Panc1 (cell line): ENCODE measurements around the gene ALG14. TPM values are rescaled to one million over a fixed set of nuclear protein-coding genes. Genes with fewer than 3 reads are reported as not detected.

ENCODE experiments used
- ATAC-seq: fragments of 200-7000 bp; cut with Tn5 transposase; 2 replicates; pipeline ENCODE4 v1.9.1; 2020; ENCODE audit warnings: mild to moderate bottlenecking, moderate library complexity
- BruUV-seq: library from RNA; stranded (reverse); fragments of 400-500 nt; replicated peaks from 2 replicates; lab custom pipeline; 2021; lab: Mats Ljungman, UMichigan
- CTCF ChIA-PET: fragments of 300-600 bp; sonication (Branson Sonifier 250); formaldehyde crosslinking; loops from one replicate; lab custom pipeline; 2022; ENCODE audit warnings: antibody characterized with exemption; lab: Charles Lee
- POLR2A ChIA-PET: fragments of 300-600 bp; sonication (Branson Sonifier 250); formaldehyde crosslinking; loops from one replicate; lab custom pipeline; 2022; ENCODE audit warnings: antibody characterized with exemption; lab: Charles Lee
- DNase-seq: peaks from one replicate; pipeline ENCODE4 v3.0.0-alpha.2; 2010; ENCODE audit warnings: low read depth, low spot score
- H3K27ac ChIP-seq: 2 replicates; pipeline ENCODE4 v1.5.1; 2011; ENCODE audit warnings: mild to moderate bottlenecking, low read length, inconsistent platforms
- H3K27me3 ChIP-seq: fragments of 200-500 bp; sonication (Bioruptor generic); 2 replicates; pipeline ENCODE4 v1.6.0; 2014; ENCODE audit warnings: low read length, inconsistent platforms; ENCODE audit not compliant: control insufficient read depth, insufficient read depth
- H3K36me3 ChIP-seq: fragments of 200-500 bp; sonication (Bioruptor generic); 2 replicates; pipeline ENCODE4 v1.5.1; 2014; ENCODE audit warnings: inconsistent platforms, mild to moderate bottlenecking, low read length, moderate library complexity; ENCODE audit not compliant: control insufficient read depth, insufficient read depth
- H3K4me1 ChIP-seq: 2 replicates; pipeline ENCODE4 v1.5.1; 2011; ENCODE audit warnings: inconsistent platforms, mild to moderate bottlenecking, low read length, moderate library complexity; ENCODE audit not compliant: control insufficient read depth, insufficient read depth
- H3K4me3 ChIP-seq, 2 experiments: 2 replicates each; pipeline ENCODE4 v1.5.1; 2011 to 2012; ENCODE audit warnings: low read depth in 2 of 2, low read length in 2 of 2, mild to moderate bottlenecking in 2 of 2, inconsistent platforms in 1 of 2, moderate library complexity in 1 of 2
- H3K9me3 ChIP-seq: fragments of 200-500 bp; sonication (Bioruptor generic); 2 replicates; pipeline ENCODE4 v1.5.1; 2014; ENCODE audit warnings: low read depth, mild to moderate bottlenecking, inconsistent platforms, low read length, moderate library complexity; ENCODE audit not compliant: control insufficient read depth, insufficient read depth
- POLR2AphosphoS5 ChIP-seq: IDR thresholded peaks from 2 replicates; pipeline ENCODE4 v1.6.1; 2012; ENCODE audit warnings: mild to moderate bottlenecking, low read depth, low read length, moderate library complexity
- SIN3A ChIP-seq: IDR thresholded peaks from 2 replicates; pipeline ENCODE4 v1.6.1; 2012; ENCODE audit warnings: low read depth, mild to moderate bottlenecking, low read length, moderate library complexity, borderline replicate concordance; ENCODE audit not compliant: insufficient read depth
- TCF7L2 ChIP-seq: IDR thresholded peaks from 2 replicates; pipeline ENCODE4 v1.6.1; 2011; ENCODE audit warnings: mild to moderate bottlenecking, low read depth, low read length, inconsistent platforms
- in situ Hi-C: cut with HindIII; loops from 2 replicates; pipeline ENCODE4 v1.10.0; 2016; ENCODE audit warnings: low sequenced_read_pairs, low pct_unique_long_range_greater_than_20kb
- intact Hi-C: fragments of 100-400 bp; cut with micrococcal nuclease; formaldehyde crosslinking; loops from one replicate; pipeline ENCODE4 v1.10.0; 2022; ENCODE audit not compliant: unreplicated experiment
- total RNA-seq: library from RNA; stranded (reverse); gene quantifications from one replicate; pipeline ENCODE4 v1.2.1, GENCODE V29; 2021; ENCODE audit not compliant: unreplicated experiment
- TF ChIP-seq, protein P1 (sequence below): fragments of 450-650 bp; IDR thresholded peaks from 2 replicates; pipeline ENCODE4 v1.5.1; 2017; ENCODE audit warnings: mild to moderate bottlenecking
- TF ChIP-seq, protein P2 (sequence below), 2 experiments: IDR thresholded peaks; 2 replicates each; pipeline ENCODE4 v1.6.1; 2011 to 2012; ENCODE audit warnings: low read depth in 2 of 2, control low read depth in 1 of 2, low read length in 1 of 2, mild to moderate bottlenecking in 1 of 2, moderate library complexity in 1 of 2; ENCODE audit not compliant: insufficient read depth in 1 of 2

The ALG14 gene
- total RNA-seq, 1 experiment from 2014 or later: 4.1 TPM

DNA sequence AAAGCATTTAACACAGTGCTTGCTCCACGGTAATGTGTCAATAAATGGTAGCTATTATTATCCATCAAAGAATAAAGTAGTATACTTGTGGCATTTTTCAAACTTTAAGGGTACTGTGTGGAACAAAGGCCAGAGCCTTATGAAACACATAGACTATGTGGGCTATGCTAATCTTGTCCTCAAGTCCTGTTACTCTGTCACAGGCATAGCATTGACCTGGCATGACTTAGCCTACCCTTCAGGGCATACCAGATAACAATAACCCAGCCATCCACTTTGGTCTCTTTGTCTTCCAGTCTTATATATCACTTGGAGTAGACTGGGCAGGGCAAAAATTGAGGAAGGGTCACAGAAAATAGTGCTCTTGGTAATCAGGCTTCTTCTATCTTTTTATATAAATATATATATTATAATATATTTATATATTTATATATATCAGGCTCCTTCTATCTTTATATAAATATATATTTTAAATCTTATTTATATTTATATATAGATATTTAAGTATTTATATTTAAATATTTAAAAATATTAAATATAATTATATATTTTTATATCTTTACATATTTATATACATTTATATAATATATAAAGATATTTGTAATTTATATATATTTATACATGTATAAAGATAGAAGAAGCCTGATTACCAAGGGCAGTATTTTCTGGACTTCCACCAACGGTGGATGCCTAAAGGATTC, 79.7 kb downstream of the ALG14 start:
- ChIA-PET CTCF (interaction anchor here (0.6 kb wide), 1 partner anchor 241 kb away, joined by 5 read pairs; the partner anchor contains the start of gene RWDD3), POLR2A (no interaction called here)
- no peaks in the 10 kb centered on the region for H3K27me3 ChIP-seq
- ATAC-seq (no peak), DNase-seq (no peak)
- H3K9me3 ChIP-seq: no peaks in the 10 kb centered on the region
- H3K27ac ChIP-seq: no peak overlapping the region
- in situ Hi-C loops: no loop called here
- H3K4me3 ChIP-seq: no peak overlapping the region
- intact Hi-C loops: no loop called here
- peaks cover 2% of the 10 kb centered on the region; the same call in 1 of the 2 replicates for H3K4me1 ChIP-seq
- BruUV-seq: no TSS peak
- TF ChIP-seq, protein P1, sequence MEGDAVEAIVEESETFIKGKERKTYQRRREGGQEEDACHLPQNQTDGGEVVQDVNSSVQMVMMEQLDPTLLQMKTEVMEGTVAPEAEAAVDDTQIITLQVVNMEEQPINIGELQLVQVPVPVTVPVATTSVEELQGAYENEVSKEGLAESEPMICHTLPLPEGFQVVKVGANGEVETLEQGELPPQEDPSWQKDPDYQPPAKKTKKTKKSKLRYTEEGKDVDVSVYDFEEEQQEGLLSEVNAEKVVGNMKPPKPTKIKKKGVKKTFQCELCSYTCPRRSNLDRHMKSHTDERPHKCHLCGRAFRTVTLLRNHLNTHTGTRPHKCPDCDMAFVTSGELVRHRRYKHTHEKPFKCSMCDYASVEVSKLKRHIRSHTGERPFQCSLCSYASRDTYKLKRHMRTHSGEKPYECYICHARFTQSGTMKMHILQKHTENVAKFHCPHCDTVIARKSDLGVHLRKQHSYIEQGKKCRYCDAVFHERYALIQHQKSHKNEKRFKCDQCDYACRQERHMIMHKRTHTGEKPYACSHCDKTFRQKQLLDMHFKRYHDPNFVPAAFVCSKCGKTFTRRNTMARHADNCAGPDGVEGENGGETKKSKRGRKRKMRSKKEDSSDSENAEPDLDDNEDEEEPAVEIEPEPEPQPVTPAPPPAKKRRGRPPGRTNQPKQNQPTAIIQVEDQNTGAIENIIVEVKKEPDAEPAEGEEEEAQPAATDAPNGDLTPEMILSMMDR: no peak
- TF ChIP-seq SIN3A: no peak
- TF ChIP-seq, protein P2, sequence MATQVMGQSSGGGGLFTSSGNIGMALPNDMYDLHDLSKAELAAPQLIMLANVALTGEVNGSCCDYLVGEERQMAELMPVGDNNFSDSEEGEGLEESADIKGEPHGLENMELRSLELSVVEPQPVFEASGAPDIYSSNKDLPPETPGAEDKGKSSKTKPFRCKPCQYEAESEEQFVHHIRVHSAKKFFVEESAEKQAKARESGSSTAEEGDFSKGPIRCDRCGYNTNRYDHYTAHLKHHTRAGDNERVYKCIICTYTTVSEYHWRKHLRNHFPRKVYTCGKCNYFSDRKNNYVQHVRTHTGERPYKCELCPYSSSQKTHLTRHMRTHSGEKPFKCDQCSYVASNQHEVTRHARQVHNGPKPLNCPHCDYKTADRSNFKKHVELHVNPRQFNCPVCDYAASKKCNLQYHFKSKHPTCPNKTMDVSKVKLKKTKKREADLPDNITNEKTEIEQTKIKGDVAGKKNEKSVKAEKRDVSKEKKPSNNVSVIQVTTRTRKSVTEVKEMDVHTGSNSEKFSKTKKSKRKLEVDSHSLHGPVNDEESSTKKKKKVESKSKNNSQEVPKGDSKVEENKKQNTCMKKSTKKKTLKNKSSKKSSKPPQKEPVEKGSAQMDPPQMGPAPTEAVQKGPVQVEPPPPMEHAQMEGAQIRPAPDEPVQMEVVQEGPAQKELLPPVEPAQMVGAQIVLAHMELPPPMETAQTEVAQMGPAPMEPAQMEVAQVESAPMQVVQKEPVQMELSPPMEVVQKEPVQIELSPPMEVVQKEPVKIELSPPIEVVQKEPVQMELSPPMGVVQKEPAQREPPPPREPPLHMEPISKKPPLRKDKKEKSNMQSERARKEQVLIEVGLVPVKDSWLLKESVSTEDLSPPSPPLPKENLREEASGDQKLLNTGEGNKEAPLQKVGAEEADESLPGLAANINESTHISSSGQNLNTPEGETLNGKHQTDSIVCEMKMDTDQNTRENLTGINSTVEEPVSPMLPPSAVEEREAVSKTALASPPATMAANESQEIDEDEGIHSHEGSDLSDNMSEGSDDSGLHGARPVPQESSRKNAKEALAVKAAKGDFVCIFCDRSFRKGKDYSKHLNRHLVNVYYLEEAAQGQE (IDR thresholded peaks at IDR 0.05; ENCODE audit: insufficient read depth in 1 of 2, low read depth in 2 of 2, low read length in 1 of 2): no peak
- no peak for TF ChIP-seq TCF7L2
- no peak for TF ChIP-seq POLR2AphosphoS5
- H3K36me3 ChIP-seq: no peaks in the 10 kb centered on the region

DNA sequence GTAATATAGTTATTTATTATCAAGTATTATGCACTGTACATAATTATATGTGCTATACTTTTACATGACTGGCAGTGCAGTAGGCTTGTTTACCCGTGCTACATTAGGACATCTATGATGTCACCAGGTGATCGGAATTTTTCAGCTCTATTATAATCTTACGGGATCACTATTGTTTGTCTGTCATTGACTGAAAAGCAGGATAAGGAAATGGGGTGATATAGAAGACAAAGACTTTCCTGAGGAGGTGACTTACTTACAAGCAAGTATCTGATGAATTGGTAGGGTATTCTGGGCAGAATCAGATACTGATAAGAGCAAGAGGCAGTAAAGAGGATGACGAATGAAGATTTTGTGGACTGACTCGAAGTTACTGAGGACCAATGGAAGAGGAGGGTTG, 80.6 kb downstream of the ALG14 start:
- H3K27ac ChIP-seq: no peak overlapping the region
- BruUV-seq: no TSS peak
- intact Hi-C loops: no loop called here
- no peaks in the 10 kb centered on the region for H3K27me3 ChIP-seq
- no peaks in the 10 kb centered on the region for H3K9me3 ChIP-seq
- TF ChIP-seq, protein P1: no peak
- TF ChIP-seq, protein P2 (IDR thresholded peaks at IDR 0.05; ENCODE audit: insufficient read depth in 1 of 2, low read depth in 2 of 2, low read length in 1 of 2): no peak
- no peak for TF ChIP-seq SIN3A
- TF ChIP-seq TCF7L2: no peak
- no peak for TF ChIP-seq POLR2AphosphoS5
- H3K36me3 ChIP-seq: no peaks in the 10 kb centered on the region
- ATAC-seq (no peak), DNase-seq (no peak)
- H3K4me1 ChIP-seq: peaks cover 2% of the 10 kb centered on the region; the same call in 1 of the 2 replicates
- H3K4me3 ChIP-seq: no peak overlapping the region
- in situ Hi-C loops: no loop called here
- POLR2A ChIA-PET: no interaction called here
- CTCF ChIA-PET: no interaction called here
